KMS-11 (cell line): ENCODE results near the gene CDK8.

Experiments used
- H2AFZ ChIP-seq: fragments of 200-600 bp; sonication (generic); 2 replicates; pipeline ENCODE4 v1.6.1; 2016; ENCODE audit warnings: antibody characterized with exemption, mixed run types, low read depth
- H3K27ac ChIP-seq: fragments of 200-600 bp; sonication (generic); 2 replicates; pipeline ENCODE4 v1.6.1; 2016; ENCODE audit warnings: mild to moderate bottlenecking, mixed run types
- H3K27me3 ChIP-seq: fragments of 200-600 bp; sonication (generic); 2 replicates; pipeline ENCODE4 v1.6.1; 2017; ENCODE audit warnings: mild to moderate bottlenecking, low read depth, mixed run types, moderate library complexity; ENCODE audit not compliant: insufficient read depth
- H3K36me3 ChIP-seq: fragments of 200-600 bp; sonication (generic); 2 replicates; pipeline ENCODE4 v1.6.1; 2017; ENCODE audit warnings: mild to moderate bottlenecking, mixed run types; ENCODE audit not compliant: insufficient read depth
- H3K4me1 ChIP-seq: fragments of 200-600 bp; sonication (generic); 2 replicates; pipeline ENCODE4 v1.6.1; 2016; ENCODE audit warnings: mild to moderate bottlenecking, low read depth, mixed run types; ENCODE audit not compliant: poor library complexity, severe bottlenecking
- H3K4me2 ChIP-seq: fragments of 200-600 bp; sonication (generic); 2 replicates; pipeline ENCODE4 v1.7.0; 2016; ENCODE audit warnings: mild to moderate bottlenecking, mixed run types
- H3K4me3 ChIP-seq: fragments of 200-600 bp; sonication (generic); IDR thresholded peaks from 2 replicates; pipeline ENCODE4 v1.6.1; 2017; ENCODE audit warnings: low read depth, low read length, mixed read lengths; ENCODE audit not compliant: insufficient read depth
- H3K79me2 ChIP-seq: fragments of 200-600 bp; sonication (generic); 2 replicates; pipeline ENCODE4 v1.6.1; 2016; ENCODE audit warnings: low read depth, mixed run types; ENCODE audit not compliant: insufficient read depth
- H3K9ac ChIP-seq: fragments of 200-600 bp; sonication (generic); 2 replicates; pipeline ENCODE4 v1.6.1; 2016; ENCODE audit warnings: mild to moderate bottlenecking, mixed run types
- H4K20me1 ChIP-seq: fragments of 200-600 bp; sonication (generic); 2 replicates; pipeline ENCODE4 v1.6.1; 2016; ENCODE audit warnings: mild to moderate bottlenecking, mixed run types; ENCODE audit not compliant: insufficient read depth
- TF ChIP-seq, protein P1 (sequence below): fragments of 200-600 bp; sonication (generic); conservative IDR thresholded peaks from 2 replicates; pipeline ENCODE4 v1.6.1; 2017; ENCODE audit warnings: low read depth, mild to moderate bottlenecking, antibody characterized with exemption, low read length, moderate library complexity, mixed read lengths

Gene CDK8

DNA sequence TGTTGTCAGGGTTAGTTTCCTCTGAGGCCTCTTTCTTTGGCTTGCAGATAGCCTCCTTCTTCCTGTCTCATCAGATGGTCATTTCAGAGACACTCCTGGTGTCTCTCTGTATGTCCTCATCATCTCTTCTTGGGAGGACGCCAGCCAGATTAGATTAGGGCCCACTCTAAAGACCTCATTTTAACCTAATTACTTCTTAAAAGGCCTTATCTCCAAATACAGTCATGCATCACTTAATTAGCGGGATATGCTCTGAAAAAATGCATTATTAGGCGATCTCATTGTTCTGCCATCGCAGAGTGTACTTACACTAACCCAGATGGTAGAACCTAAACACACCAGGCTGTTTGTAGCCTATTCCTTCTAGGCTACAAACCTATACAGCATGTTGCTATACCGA, 89.0 kb downstream of the CDK8 start:
- no peaks in the 10 kb centered on the region for H3K36me3 ChIP-seq
- H3K4me1 ChIP-seq = no peaks in the 10 kb centered on the region
- H3K27me3 ChIP-seq = no peaks in the 10 kb centered on the region
- TF ChIP-seq, protein P1, sequence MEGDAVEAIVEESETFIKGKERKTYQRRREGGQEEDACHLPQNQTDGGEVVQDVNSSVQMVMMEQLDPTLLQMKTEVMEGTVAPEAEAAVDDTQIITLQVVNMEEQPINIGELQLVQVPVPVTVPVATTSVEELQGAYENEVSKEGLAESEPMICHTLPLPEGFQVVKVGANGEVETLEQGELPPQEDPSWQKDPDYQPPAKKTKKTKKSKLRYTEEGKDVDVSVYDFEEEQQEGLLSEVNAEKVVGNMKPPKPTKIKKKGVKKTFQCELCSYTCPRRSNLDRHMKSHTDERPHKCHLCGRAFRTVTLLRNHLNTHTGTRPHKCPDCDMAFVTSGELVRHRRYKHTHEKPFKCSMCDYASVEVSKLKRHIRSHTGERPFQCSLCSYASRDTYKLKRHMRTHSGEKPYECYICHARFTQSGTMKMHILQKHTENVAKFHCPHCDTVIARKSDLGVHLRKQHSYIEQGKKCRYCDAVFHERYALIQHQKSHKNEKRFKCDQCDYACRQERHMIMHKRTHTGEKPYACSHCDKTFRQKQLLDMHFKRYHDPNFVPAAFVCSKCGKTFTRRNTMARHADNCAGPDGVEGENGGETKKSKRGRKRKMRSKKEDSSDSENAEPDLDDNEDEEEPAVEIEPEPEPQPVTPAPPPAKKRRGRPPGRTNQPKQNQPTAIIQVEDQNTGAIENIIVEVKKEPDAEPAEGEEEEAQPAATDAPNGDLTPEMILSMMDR = no peak
- H3K4me3 ChIP-seq = no peak overlapping the region
- H2AFZ ChIP-seq = no peak overlapping the region
- H3K4me2 ChIP-seq = no peak overlapping the region
- no peaks in the 10 kb centered on the region for H3K79me2 ChIP-seq
- H3K9ac ChIP-seq = no peak overlapping the region
- H3K27ac ChIP-seq = no peak overlapping the region
- no peaks in the 10 kb centered on the region for H4K20me1 ChIP-seq

- no peak overlapping the region for H3K9ac ChIP-seq
- no peaks in the 10 kb centered on the region for H3K79me2 ChIP-seq
- no peak overlapping the region for H3K4me3 ChIP-seq
- no peaks in the 10 kb centered on the region for H4K20me1 ChIP-seq
- H3K4me1 ChIP-seq = no peaks in the 10 kb centered on the region
- no peak overlapping the region for H3K27ac ChIP-seq
- H2AFZ ChIP-seq = no peak overlapping the region
- no peaks in the 10 kb centered on the region for H3K27me3 ChIP-seq
- H3K36me3 ChIP-seq = no peaks in the 10 kb centered on the region
- no peak overlapping the region for H3K4me2 ChIP-seq
- TF ChIP-seq, protein P1 = no peak
Observed at GRCh38 chr13:26343816-26344215, 89.9 kb downstream of the CDK8 start.

DNA sequence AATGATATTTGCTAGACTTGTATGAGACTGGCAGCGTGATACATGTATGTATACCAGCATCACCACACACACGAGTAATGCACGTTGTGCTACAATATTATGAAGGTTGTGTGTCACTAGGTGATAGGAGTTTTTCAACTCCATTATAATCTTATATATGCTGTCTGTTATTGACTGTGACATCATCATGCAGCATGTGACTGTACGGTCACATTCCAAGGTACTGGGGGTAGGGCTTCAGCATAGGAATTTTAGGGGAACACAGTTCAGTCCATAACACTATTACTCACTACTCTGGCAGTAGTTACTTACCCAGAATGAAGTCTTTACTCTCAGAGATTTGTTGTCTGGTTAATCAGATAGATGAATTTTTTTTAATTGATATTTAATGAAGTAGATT, 91.1 kb downstream of the CDK8 start:
- no peaks in the 10 kb centered on the region for H3K27me3 ChIP-seq
- H3K27ac ChIP-seq = no peak overlapping the region
- no peak overlapping the region for H3K9ac ChIP-seq
- H3K4me1 ChIP-seq = no peaks in the 10 kb centered on the region
- TF ChIP-seq, protein P1 = no peak
- no peak overlapping the region for H3K4me3 ChIP-seq
- no peaks in the 10 kb centered on the region for H3K36me3 ChIP-seq
- no peak overlapping the region for H3K4me2 ChIP-seq
- no peaks in the 10 kb centered on the region for H3K79me2 ChIP-seq
- no peaks in the 10 kb centered on the region for H4K20me1 ChIP-seq
- no peak overlapping the region for H2AFZ ChIP-seq

DNA sequence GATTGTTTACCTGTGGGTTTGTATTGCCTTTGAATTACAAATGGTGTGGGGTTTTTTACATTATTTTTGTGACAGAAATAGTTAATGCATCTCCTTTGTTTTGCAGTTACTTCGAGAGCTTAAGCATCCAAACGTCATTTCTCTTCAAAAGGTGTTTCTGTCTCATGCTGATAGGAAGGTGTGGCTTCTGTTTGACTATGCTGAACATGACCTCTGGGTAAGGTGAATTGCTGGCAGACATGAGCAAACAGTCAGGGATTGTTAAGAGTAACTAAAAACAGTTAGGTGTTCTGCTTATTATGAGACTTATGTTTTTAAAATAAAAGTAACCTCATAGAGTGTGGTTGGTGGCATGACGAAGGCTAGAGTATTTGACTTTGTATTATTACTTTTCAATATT, 95.0 kb downstream of the CDK8 start:
- Histone ChIP-seq H3K4me1 (no peaks in the 10 kb centered on the region), H3K4me3 (no peak overlapping the region), H3K4me2 (no peak overlapping the region), H3K36me3 (no peaks in the 10 kb centered on the region), H3K79me2 (no peaks in the 10 kb centered on the region), H3K27ac (no peak overlapping the region), H4K20me1 (no peaks in the 10 kb centered on the region), H2AFZ (no peak overlapping the region), H3K27me3 (no peaks in the 10 kb centered on the region), H3K9ac (no peak overlapping the region)
- TF ChIP-seq, protein P1 = no peak
